ENCODE measurements around the gene CHST11.
A peak's percentile ranks its signal among the peaks of the same experiment; 100 is the strongest.

Gene CHST11

DNA sequence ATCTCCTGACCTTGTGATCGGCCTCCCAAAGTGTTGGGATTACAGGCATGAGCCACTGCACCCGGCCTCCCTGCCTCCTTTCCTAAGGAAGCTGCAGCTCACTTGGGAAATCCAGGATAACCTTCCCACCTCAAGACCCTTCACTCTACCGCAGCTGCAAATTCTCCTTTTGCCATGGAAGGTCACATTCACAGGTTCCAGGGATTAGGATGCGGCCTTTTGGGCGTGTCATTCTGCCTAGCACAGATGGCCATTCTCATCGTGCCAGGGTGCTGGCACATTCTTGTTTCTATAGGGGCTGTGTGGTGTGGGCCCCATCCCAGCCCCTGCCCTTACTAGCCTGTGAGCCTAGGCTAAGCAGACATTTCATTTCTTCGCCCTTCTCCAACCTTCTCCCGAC is 219.9 kb downstream of the CHST11 start:
- DNase-seq (ENCODE audit: low spot score): no peak

DNA sequence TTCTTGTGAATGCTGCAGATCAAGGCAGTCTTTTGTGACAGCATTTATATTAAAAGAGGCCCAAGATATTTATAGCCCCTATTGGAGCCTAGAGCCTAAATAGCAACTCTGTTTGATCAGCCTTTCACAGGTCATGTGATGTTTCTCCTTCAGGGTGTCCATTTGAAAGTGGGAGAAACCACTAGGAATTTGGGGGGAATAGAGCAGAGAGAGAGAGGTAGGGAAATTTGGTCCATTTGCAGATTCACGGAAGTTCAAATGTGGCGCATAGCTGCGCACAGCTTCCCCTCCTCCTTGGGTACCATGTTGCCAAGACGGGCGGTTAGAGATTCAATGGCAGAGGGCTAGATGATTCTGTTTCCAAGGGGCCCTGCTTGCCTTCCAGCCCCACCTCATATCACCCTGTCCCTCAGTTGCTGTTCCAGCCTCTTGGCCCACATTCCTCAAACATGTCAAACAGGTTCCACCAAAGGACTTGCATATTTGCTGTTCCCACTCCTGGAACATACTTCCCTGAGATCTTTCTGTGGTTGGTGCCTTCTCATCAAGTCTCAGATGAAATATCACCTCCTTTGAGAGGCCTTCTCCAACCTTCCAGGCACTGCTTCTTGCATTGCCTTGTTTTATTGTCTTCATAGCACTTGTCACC is 220.8 kb downstream of the CHST11 start:
- no peak for DNase-seq (ENCODE audit: low spot score)

DNA sequence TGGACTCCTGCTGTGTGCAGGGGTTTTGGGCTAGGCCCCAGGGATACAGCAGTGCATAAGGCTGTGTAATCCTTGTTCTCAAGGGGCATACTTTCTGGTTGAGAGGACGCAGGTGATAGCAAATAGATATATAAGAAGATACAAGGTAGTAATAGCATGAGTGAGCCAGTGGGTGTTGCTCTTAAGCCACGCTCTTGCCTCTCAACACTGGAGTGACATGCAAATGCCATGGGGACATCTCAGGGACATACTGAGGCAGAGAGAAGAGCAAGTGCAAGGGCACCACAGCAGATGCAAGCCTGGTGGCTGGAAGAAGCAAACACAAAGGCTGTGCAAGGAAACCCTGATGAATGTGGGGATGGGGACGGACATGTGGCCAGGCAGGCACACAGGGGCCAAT is 223.3 kb downstream of the CHST11 start:
- peak; percentile 22 for DNase-seq (ENCODE audit: low spot score)

DNA sequence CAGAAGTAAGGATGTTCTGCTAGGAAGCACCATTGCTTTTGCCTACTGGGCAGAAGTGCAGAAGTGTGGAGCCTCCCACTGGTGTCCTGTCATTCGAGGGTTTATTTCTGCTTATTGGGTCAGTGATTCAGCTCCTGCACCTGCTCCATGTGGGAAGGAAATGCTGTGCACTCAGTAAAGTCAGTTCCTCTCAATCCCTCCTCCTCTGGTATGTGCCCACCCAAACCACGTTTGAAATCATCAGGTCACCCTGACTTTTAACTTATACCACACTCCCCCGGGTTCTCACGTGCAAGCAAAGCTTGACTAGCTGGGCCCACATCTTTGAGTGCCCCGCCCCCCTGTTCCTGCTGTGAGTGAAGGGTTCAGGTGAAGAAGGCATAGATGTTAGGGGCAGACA is 223.7 kb downstream of the CHST11 start:
- DNase-seq (ENCODE audit: low spot score): no peak

DNA sequence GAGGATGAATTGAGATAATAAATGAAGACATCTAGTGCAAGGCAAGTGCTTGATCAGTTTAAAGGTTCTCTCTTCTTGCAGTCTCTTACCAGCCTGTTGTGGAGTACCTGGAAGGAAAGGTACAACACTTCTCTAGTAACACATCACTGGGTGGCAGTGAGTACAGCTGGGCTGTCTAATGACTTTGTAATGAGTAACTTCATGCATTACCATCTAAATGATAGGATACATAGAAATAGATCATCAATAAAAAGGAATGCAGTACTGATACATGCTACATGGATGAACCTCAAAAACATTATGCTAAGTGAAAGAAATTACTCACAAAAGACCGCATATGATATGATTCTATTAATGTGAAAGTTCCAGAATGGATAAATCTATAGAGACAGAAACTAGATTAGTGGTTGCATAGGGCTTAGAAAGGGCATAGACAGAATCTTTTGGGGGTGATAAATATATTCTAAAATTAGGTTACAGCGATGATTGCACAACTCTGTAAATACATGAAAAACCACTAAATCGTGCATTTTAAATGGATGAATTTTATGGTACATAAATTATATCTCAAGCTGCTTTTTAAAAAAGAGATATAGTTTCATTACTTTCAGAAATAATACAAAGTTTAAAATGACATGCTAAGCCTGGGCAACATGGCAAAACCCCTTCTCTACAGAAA is 224.4 kb downstream of the CHST11 start:
- DNase-seq (ENCODE audit: low spot score): no peak

DNA sequence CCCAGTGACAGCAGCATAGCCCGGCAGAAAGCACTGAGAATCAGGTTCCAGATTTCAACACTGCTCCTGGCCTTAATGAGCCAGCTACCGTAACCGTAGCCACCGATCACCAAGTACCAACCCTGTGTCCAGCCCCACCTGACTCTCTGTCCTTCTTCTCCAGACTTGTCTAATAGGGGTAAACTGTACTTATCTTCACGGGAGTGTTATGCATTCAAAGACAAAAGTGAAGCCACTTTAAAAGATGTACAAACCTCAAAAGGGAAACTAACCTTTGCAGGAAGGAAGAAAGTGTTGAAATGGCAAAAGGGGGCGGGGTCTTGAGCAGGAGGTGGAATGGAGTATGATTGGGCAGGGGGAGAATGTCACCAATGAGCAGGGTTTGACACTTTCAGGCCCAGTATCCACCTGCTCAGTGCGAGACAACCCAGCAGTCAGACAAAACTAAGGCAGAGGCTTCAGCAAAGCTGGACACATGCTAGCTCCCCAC is 226.1 kb downstream of the CHST11 start:
- no peak for DNase-seq (ENCODE audit: low spot score)

DNA sequence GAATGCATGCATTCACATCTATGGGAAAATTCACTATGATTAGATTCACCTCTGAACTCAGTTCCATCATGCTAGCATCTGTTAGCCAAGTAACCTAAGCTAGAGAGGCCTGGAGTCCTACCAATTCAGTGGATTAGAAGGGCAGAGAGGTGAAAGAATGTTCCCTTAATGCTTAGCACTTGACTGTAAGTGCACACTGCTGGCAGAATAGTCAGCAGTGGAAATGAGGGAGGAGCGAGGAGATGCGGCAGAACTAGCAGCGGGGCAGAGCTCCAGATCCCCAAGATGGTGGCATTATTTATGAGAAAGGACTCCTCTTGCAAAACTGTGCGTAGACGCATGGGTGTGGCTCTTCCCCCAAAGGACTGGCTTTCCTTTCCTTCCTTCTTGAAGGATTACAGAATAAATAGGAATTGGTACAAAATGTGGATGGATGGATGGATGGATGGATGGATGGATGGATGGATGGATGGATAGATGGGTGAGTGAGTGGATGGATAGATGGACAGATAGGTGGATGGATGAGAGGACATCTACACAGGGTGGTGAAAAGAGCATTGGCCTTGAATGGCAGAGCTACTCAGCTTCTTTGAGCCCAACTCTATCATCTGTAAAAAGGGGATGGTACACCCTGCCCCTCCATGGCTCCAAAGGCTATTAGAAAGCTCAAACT is 227.2 kb downstream of the CHST11 start:
- no peak for DNase-seq (ENCODE audit: low spot score)

DNA sequence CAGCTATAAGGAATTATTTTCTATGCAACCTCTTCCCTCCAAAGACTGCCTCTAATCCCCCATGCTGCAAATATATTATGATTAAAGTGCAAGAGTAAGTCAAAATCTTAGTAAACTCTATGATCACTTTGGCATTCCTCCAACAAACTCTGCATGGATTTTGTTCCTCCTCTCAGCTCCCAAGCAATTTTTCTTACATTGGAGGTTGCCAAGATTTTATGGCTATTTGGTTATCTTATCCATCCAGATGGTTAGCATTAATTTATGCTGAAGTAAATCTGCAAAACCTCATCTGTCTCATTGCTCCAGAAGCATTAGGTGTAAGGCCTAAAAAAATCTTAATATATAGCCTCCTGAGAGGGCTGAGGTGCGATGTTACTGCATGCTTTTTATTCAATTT is 228.1 kb downstream of the CHST11 start:
- no peak for DNase-seq (ENCODE audit: low spot score)

DNA sequence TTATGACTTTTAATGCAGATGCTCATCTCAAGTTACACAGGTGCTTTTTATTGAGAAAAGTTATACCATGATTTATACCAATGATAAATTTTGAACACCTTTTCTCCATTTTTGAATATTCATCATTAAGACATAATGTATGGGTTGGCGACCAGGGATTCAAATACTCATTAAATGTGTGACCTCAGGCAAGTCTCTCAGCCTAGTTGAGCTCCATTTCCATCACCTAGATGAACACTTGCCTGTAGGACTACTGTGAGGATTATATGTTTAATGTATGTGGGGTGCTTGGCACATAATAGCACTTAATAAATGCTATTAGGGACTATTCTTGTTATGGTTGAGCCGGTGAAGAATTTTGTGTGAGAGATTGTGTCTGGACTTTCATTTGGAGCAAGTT is 228.6 kb downstream of the CHST11 start:
- DNase-seq (ENCODE audit: low spot score): no peak

DNA sequence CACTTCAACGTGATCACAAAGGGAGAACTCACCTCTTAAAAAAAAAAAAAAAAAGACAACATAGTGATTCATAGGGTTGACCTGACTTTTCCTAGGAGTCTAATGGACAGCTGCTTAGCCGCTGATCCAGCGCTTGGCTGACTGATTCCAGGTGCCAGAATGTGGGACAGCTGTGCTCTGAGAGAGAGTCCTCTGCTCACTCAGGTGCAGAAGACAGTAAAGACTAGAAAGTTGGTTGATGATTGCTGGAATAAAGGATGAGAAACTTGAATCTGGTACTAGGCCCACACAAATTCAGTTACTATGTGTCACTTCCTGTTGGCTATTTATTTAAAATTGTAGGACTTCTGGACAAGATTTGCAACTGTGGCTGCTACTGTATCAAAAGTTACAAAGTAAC is 229.4 kb downstream of the CHST11 start:
- DNase-seq (ENCODE audit: low spot score): peak; percentile 33

DNA sequence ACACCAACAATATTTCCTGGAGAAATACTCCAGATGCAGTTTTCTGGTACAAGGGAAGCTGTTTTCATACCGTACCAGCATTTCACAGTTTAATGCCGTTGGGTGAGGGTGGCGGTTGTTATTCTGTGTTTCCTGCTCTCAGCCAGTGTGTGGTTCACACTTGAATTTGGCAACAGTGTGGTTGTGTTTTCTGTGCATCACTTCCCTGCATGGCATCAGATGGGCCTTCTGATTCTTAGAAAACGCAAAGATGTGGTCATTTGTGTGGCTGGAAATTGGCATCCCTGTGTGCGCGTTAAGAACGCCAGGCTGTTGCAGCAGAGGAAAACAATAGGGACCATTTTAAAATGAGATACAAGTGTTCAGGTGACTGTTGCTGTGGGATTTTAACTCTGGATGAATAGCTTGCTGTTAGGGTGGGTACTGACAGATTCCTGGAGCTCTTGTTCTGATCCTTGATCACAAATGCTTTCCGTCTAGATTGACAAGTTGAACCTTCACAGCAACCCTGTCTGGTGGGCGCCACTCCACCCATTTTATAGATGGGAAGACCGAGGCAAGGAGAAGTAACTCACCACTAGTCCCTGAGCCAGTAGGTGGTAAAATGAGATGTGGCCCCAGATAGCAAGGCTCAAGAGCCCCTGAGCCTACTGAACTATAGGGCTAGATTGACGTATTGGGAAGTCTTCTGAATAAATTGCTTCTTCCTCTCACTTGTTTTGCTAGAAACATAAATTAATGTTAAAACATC is 231.2 kb downstream of the CHST11 start:
- no peak for DNase-seq (ENCODE audit: low spot score)

DNA sequence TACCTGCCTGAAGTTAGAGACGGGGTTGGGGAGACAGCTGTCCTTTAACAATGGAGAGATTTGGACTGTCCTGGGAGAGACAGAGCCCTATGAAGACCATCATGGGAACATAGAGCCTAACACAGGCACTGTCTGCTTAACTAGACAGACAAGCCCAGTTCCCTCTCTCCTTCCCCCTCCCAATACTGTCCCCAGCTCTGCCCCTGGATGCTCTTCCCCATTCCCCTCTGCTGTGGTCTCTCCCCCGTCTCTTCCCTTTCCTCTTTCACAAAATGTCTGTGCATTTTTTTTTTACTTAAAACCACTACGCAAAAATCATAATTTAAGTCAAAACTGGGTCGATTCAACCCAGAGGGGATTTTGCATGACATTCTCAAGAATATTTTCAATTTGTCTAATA is 232.9 kb downstream of the CHST11 start:
- no peak for DNase-seq (ENCODE audit: low spot score)

DNA sequence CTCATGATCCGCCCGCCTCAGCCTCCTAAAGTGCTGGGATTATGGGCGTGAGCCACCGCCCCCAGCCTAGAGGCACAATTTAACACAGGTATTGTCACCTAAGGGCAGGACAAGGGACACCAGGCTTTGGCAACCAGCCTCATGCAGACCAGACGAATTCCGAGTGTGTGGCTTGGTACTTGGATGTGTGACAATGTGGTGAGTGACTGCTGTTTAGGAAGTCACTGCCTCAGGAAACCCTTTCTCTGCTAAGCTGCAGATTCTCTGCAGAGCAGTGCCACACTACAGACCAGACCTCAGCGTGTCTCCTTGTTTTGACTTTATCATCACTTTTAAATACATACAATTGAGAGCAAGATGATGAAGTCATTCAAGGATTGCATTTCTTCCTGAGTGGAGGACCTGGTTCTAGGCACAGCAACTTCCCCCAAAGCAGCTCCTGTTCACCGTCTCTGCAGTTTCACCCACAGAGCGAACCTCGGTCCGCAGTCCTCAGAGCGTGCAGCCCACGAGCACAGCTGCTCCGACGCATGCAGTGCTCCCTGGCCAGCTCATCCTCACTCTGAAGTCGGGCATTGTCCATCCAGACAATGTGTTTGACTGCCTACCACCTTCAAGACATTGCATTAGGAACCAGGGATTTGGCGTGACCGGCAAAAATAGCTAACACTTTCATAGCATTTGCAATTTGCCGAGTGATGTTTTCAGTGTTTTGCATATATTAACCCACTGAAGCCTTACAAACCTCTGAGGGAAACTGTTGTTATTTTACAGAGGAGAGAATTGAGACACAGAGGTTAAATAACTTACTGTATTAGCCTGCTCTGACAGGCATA is 235.2 kb downstream of the CHST11 start:
- DNase-seq (ENCODE audit: low spot score): no peak

DNA sequence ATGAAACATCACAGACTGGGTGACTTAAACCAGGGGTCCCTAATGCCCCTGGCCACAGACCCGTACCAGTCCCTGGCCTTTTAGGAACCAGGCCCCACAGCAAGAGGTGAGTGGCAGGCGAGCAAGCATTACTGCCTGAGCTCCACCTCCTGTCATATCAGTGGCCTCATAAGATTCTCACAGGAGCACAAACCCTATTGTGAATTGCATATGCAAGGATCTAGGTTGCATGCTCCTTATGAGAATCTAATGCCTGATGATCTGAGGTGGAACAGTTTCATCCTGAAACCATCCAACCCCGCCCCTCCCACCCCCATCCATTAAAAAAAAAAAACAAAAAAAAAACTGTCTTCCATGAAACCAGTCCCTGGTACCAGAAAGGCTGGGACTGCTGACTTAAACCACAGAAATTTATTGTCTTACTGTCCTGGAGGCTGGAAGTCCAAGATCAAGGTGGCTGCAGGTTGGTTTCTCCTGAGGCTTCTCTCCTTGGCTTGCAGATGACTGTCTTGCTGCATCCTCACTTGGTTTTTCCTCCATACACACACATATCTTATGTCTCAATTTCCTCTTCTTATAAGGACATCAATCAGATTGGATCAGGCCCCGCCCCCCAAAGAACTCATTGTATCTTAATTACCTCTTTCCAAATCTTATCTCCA is 235.9 kb downstream of the CHST11 start:
- DNase-seq (ENCODE audit: low spot score): no peak

DNA sequence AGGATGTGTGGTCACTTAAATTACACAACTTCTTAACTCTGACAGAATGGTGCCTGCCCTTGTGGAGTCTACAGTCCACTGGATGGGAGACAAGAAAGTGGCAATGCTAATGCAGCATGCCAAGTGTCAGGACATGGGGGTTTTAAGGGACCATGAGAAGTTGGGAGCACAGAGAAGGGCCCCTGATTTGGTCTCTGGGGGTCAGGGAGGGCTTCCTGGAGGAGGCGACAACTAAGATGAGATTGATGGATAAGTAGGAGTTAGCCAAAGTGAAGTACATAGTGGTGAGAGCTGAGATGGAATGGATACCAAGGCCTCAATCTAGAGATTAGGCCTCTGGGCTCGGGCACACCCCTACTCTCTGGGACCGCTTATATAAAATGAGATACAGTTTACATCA is 236.7 kb downstream of the CHST11 start:
- DNase-seq (ENCODE audit: low spot score): no peak

DNA sequence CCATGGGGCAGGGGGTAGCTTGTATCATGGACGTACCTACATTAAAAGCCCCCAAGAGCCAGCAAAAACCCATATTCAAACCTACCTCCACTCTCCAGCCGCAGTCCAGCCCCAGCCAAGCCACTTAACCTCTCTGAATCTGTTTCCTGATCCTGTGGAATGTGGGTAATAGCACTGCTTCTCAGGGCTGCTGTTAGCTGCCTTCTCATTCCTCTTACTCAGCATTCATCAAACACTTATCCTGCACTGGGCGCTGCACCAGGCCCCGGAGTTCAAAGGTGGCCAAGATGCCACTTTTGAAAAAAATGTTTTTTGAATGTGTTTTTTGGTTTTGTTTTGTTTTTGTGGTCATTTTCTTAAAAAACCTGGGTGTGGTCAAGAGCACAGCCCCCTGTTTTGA is 237.4 kb downstream of the CHST11 start:
- DNase-seq (ENCODE audit: low spot score): no peak

DNA sequence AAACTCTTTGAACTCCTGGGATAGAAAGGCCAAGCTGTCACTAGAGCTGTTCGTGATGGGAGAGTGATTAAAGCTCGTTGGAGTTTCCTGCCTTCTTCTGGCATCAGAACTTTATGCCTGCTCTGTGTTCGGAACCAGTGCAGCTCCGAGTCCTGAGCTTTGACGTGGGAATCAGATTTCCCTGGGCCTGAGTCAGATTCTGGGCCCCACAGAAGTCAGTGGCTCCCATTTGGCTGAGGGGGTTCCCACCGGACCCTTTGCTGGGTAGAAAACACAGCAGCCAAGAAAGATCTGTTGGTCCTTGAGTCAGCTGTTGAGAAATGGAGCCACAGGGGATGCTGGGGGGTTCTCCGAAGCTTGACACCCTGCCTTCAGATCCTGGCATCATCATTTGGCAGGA is 238.0 kb downstream of the CHST11 start:
- no peak for DNase-seq (ENCODE audit: low spot score)

DNA sequence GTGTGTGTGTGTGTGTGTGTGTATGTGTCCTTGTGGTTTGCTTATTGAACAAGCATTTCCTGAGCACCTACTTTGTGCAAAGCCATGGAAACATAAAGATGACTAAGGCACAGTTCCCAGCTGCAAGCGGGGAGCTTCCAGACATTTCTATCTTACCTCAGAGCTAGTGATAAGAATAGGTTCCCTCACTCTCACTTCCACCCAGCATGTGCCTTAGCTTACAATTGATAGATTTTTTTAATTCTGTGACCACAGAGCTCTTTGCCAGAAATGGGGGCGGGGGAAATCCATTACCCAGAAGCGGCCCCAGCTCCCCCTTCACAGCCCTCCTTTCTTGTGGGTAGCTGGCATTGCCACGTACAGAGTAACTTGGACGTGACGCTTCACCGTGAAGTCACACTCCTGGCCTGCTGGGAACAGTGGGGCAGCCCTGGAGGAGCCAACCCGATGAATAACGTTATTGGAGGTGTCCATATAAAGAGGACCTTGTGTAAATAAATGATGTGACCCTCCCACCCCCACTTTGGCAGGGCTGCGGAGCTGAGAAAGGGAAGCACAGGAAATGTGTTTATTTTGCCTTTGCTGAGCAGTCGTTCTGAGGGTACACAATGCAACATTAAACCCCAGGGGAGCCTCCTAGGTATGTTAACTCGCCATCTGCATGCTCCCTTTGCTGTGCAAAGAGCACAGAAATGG is 238.9 kb downstream of the CHST11 start:
- peak; percentile 49 for DNase-seq (ENCODE audit: low spot score)

DNA sequence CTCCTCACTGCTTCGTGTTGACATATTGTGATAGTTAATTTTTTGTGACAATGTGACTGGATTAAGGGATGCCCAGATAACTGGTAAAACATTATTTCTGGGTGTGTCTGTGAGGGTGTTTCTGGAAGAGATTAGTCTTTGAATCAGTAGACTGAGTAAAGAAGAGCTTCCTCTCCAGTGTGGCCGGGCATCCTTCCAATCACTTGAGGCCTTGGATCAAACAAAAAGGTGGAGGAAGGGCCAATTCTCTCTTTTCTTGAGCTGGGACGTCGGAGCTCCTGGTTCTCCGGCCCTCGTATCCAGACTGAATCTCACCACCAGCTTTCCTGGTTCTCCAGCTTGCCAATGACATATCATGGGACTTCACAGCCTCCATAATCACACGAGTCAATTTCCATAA is 240.4 kb downstream of the CHST11 start:
- no peak for DNase-seq (ENCODE audit: low spot score)

DNA sequence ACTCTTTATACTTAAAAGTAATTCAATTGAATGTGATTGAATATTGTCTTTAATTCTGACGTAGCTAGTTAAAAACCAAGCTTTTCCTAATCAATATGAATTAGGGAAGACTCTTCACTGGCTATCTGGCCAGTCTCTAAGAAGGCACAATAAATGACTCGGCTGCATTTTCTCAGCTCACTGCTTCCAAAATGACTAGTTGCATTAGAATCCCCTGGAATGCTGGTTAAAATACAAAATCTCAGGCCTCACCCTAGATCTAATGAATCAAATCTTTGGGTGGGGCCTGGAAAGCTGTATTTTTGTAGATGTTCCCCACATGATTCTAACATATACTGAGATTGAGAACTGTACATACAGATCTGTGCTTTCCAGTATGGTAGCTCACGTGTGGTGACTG is 242.1 kb downstream of the CHST11 start:
- peak; percentile 44 for DNase-seq (ENCODE audit: low spot score)

All from hepatic stellate cell (primary cell).